Naive thymus-derived CD4-positive, alpha-beta T cell (primary cell): ENCODE results near the gene MALL. TPM values are rescaled to one million over a fixed set of nuclear protein-coding genes. Genes with fewer than 3 reads are reported as not detected.
"Not testable (repeated sequence)": the region's sequence is repeated elsewhere in the genome, so short reads cannot be mapped to it uniquely, and the experiment has no call there.

Experiments
- ATAC-seq: fragments of 150-1000 bp; cut with Tn5 transposase; 2 replicates; pipeline ENCODE4 v1.10.0; 2021; ENCODE audit warnings: mild to moderate bottlenecking, moderate library complexity
- CTCF ChIA-PET: fragments of 350-600 bp; sonication (Branson Sonifier 250); formaldehyde crosslinking; loops from one replicate; lab custom pipeline; 2021; ENCODE audit warnings: antibody characterized with exemption; lab: Charles Lee
- POLR2A ChIA-PET: fragments of 350-600 bp; sonication (Branson Sonifier 250); formaldehyde crosslinking; loops from one replicate; lab custom pipeline; 2021; ENCODE audit warnings: antibody characterized with exemption, inconsistent platforms; lab: Charles Lee
- DNase-seq, 9 donors: peaks; one replicate each; pipeline versions ENCODE4 v3.0.0 to v3.0.0-alpha.2; 2020 to 2022; ENCODE audit warnings: mixed read lengths in 1 of 9
- H3K27ac ChIP-seq: one replicate; pipeline ENCODE4 v1.7.0; 2013; ENCODE audit warnings: mild to moderate bottlenecking, low read depth, low read length, moderate library complexity
- H3K27me3 ChIP-seq, 2 donors: one replicate each; pipeline ENCODE4 v1.7.0; 2013; ENCODE audit warnings: low read length in 2 of 2, mild to moderate bottlenecking in 2 of 2, moderate library complexity in 2 of 2; ENCODE audit not compliant: control insufficient read depth in 2 of 2, insufficient read depth in 2 of 2
- H3K36me3 ChIP-seq, 3 experiments: 1 replicate in 2 of 3; 2 replicates in 1 of 3; pipeline ENCODE4 v1.7.0; 2013; ENCODE audit warnings: low read length in 3 of 3, mild to moderate bottlenecking in 3 of 3, moderate library complexity in 1 of 3; ENCODE audit not compliant: insufficient read depth in 3 of 3, control insufficient read depth in 2 of 3
- H3K4me1 ChIP-seq, 2 donors: one replicate each; pipeline ENCODE4 v1.7.0; 2013; ENCODE audit warnings: low read length in 2 of 2, mild to moderate bottlenecking in 2 of 2, moderate library complexity in 1 of 2; ENCODE audit not compliant: control insufficient read depth in 2 of 2, insufficient read depth in 2 of 2
- H3K4me3 ChIP-seq: 2 replicates; pipeline ENCODE4 v1.7.0; 2013; ENCODE audit warnings: mild to moderate bottlenecking, low read length
- H3K9me3 ChIP-seq, 3 experiments: 1 replicate in 2 of 3; 2 replicates in 1 of 3; pipeline ENCODE4 v1.7.0; 2013; ENCODE audit warnings: low read length in 3 of 3; ENCODE audit not compliant: control insufficient read depth in 2 of 3
- H3K27ac Mint-ChIP-seq, 9 donors: one replicate each; pipeline ENCODE4 v1.8.0; 2020 to 2022; ENCODE audit warnings: mixed read lengths in 9 of 9, mild to moderate bottlenecking in 8 of 9, moderate library complexity in 5 of 9, inconsistent platforms in 2 of 9
- H3K27me3 Mint-ChIP-seq, 5 donors: one replicate each; pipeline ENCODE4 v1.8.0; 2021 to 2022; ENCODE audit warnings: mixed read lengths in 5 of 5, mild to moderate bottlenecking in 1 of 5
- H3K36me3 Mint-ChIP-seq, 5 donors: one replicate each; pipeline ENCODE4 v1.8.0; 2020 to 2022; ENCODE audit warnings: mixed read lengths in 5 of 5, mild to moderate bottlenecking in 3 of 5, inconsistent platforms in 1 of 5
- H3K4me1 Mint-ChIP-seq, 7 donors: one replicate each; pipeline ENCODE4 v1.8.0; 2020 to 2022; ENCODE audit warnings: mixed read lengths in 7 of 7, mild to moderate bottlenecking in 3 of 7, inconsistent platforms in 1 of 7
- H3K4me3 Mint-ChIP-seq, 10 donors: one replicate each; pipeline ENCODE4 v1.8.0; 2020 to 2022; ENCODE audit warnings: mild to moderate bottlenecking in 10 of 10, mixed read lengths in 10 of 10, moderate library complexity in 6 of 10, inconsistent platforms in 2 of 10
- H3K9me3 Mint-ChIP-seq, 11 donors: one replicate each; pipeline ENCODE4 v1.8.0; 2020 to 2022; ENCODE audit warnings: mixed read lengths in 11 of 11, mild to moderate bottlenecking in 4 of 11, inconsistent platforms in 1 of 11, moderate library complexity in 1 of 11
- intact Hi-C, 2 donors: fragments of 100-400 bp; cut with micrococcal nuclease; formaldehyde crosslinking; loops; one replicate each; pipeline ENCODE4 v1.15.1; 2023
- polyA plus RNA-seq, 2 donors: library from polyadenylated mRNA; unstranded; fragments of 300-500 nt; fragmentation: Illumina TruSeq; gene quantifications; one replicate each; pipeline ENCODE4 v1.2.3, GENCODE V29; 2021
- total RNA-seq, 6 experiments: library from RNA in 5 of 6; stranded (reverse) in 5 of 6; gene quantifications; 1 replicate in 5 of 6; 2 replicates in 1 of 6; pipeline ENCODE4 v1.2.3 and lab custom pipeline; 2021 to 2026

The MALL gene
- total and polyA plus RNA-seq, 7 experiments from 2014 or later, result 0.46 TPM; not detected in 6

DNA sequence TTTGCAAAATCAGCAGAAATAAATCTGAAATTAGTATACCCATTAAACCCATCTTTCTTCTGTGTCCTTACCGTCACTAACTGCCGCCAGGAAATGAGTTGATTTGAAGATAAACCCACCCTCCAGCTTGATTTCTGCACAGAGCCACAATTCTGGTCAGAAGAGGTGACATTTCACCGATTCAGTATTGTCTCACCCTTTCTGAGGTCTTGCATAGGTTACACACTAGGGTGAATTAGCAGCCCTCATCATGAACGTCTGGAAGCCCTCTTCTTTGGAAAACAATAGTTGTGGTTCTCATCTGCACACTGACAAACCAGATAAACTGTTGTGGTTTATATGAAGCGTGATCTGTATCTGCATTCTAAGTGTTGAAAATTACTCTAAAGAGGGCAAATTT lies 61.9 kb downstream of the MALL start:
- H3K27ac Mint-ChIP-seq, H3K36me3 Mint-ChIP-seq, H3K9me3 Mint-ChIP-seq, DNase-seq, H3K9me3 ChIP-seq, H3K27ac ChIP-seq, intact Hi-C loops, H3K4me3 ChIP-seq, H3K4me3 Mint-ChIP-seq, H3K27me3 Mint-ChIP-seq, CTCF ChIA-PET, H3K36me3 ChIP-seq, ATAC-seq, H3K27me3 ChIP-seq, POLR2A ChIA-PET, H3K4me1 Mint-ChIP-seq, H3K4me1 ChIP-seq: not testable (repeated sequence)

DNA sequence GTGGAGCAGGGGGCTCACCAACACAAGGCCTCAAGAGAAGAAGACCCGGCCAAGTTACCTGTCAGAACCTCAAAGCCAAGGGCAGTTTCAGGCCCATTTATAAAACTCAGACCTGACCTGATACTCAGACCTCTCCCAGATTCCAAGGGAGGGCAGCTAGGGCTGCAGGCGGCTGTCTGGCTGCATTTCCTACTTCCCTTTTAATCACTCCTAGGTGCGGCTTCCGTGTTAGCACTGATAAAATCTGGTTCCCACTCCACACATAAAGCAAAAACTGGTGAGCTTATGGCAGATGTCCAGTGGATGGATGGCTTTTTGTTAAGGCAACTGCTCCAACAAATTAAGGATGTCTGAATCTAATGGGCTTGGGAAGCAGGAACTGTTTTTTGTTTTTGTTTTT lies 63.5 kb downstream of the MALL start:
- H3K9me3 ChIP-seq, H3K36me3 Mint-ChIP-seq, H3K4me1 Mint-ChIP-seq, H3K4me3 Mint-ChIP-seq, H3K9me3 Mint-ChIP-seq, H3K36me3 ChIP-seq, POLR2A ChIA-PET, H3K4me1 ChIP-seq, DNase-seq, ATAC-seq, H3K27ac ChIP-seq, CTCF ChIA-PET, intact Hi-C loops, H3K4me3 ChIP-seq, H3K27me3 Mint-ChIP-seq, H3K27ac Mint-ChIP-seq, H3K27me3 ChIP-seq: not testable (repeated sequence)

DNA sequence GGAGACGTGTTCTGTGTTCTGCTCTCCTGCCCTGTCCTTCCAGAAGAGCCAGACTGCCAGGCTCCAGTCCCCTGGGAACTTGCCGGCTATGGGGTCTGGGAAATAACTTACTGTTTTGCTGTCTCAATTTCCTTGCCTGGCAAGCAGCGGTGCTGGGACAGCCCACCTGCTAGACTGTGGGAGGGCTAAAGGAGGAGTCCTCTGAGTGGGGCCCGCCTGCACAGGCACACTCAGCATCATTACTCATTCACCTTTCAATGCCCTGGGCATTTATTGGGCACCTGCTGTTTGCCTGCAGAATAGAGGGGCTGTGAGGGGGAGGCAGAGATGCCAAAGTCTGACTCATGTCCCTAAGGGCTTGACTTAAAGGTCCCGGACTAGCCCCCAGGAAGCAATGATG lies 65.4 kb downstream of the MALL start:
- ATAC-seq, H3K36me3 Mint-ChIP-seq: not testable (repeated sequence)

DNA sequence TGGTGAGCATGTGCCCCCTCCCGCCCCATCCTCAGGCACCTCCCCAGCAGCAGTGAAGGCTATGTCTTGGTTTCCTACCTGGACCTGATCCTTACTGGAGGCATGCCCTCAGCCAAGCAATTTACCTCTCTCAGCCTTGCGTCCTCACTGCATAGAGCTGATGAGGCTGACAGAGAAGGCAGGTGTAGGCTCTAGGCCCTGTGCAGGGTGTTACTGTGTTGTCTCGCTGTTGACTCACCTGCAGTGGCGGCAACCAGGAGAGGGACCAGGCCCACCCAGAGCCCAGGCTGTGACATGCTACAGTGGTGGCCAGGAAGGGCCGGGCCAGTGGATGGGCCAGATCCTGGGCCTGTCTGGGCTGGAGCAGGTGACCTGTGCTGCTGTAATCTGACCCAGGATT lies 65.9 kb downstream of the MALL start:
- H3K4me3 Mint-ChIP-seq, H3K27ac Mint-ChIP-seq, H3K27ac ChIP-seq, H3K9me3 Mint-ChIP-seq, intact Hi-C loops, DNase-seq, H3K27me3 Mint-ChIP-seq, H3K36me3 Mint-ChIP-seq, H3K4me1 ChIP-seq, H3K27me3 ChIP-seq, POLR2A ChIA-PET, CTCF ChIA-PET, H3K4me1 Mint-ChIP-seq, ATAC-seq, H3K9me3 ChIP-seq, H3K36me3 ChIP-seq, H3K4me3 ChIP-seq: not testable (repeated sequence)

More for the DNA sequence above, 65.4 kb downstream of the MALL start:
- H3K27ac Mint-ChIP-seq, H3K4me1 Mint-ChIP-seq, H3K9me3 ChIP-seq, H3K4me1 ChIP-seq, H3K4me3 Mint-ChIP-seq, H3K27ac ChIP-seq, POLR2A ChIA-PET, H3K9me3 Mint-ChIP-seq, H3K27me3 Mint-ChIP-seq, DNase-seq, CTCF ChIA-PET, H3K27me3 ChIP-seq, H3K36me3 ChIP-seq, H3K4me3 ChIP-seq, intact Hi-C loops: not testable (repeated sequence)

DNA sequence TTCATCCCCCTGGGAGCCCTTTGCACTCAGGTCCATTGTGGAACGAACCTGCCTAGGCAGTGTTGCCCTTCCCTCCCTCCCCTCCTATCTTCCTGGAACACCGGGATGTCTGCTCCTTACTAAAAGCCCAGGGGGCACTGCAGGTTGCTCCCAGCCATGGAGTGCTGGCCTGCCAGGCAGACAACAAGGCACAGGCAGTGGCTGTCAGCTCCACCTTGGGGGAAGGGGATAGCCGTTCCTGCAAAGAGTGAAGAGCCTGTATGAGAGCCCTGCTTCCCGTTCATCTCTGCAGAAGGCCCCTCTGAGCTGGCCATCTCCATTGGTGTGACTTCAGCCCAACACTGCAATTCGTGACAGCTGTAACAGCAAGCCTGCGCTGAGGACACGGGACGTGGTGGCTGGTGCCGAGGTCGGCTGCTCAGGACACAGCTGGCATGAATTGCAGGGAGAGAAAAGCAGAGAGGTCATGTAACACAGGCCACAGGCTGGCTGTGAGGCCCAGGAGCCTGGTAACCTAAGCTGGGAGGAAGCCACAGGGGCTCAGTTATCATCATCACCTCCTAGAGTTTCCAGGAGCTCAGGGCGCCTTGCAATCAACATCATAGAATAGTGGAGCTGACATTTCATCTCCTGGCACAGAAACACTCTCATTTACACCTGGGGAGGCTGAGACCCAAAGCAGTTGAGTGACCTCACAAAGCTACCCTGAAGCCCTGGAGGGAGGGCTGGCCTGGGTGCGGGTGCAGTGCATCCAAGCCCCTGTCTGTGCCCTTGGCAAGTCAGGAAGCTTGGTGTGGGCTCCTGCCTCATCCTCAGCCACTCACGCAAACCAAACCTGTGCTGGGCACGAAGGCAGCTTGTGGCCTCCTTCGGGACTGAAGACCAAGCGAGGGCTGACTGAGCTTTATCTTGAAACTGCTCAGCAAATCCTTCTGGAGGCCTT lies 67.1 kb downstream of the MALL start:
- ATAC-seq, CTCF ChIA-PET: not testable (repeated sequence)

DNA sequence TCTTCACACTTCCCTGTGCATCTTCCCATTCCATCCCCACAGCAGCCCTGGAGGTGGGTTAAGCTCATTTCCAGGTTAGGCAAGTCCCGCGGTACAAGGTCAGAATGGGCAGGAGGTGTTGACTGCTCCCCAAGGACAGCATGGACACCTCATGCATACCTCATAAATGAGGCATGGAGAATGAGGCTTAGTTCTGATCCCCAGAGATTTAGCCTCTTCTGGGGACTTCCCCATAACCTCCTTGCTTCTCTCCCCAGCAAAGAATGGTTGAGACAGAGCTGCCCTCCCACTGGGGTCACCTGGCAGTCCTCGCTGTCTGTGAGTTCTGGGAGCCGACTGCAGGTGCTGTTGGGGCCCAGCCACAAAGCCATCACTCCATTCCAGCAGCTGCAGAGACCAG lies 68.4 kb downstream of the MALL start:
- ATAC-seq, H3K27me3 Mint-ChIP-seq, POLR2A ChIA-PET, H3K9me3 ChIP-seq, DNase-seq, H3K27ac Mint-ChIP-seq, H3K27me3 ChIP-seq, H3K4me1 ChIP-seq, H3K9me3 Mint-ChIP-seq, H3K4me3 Mint-ChIP-seq, H3K27ac ChIP-seq, H3K4me3 ChIP-seq, CTCF ChIA-PET, H3K36me3 Mint-ChIP-seq, intact Hi-C loops, H3K36me3 ChIP-seq, H3K4me1 Mint-ChIP-seq: not testable (repeated sequence)

More for the DNA sequence above, 67.1 kb downstream of the MALL start:
- H3K27me3 ChIP-seq, H3K36me3 Mint-ChIP-seq, H3K4me1 ChIP-seq, POLR2A ChIA-PET, H3K9me3 ChIP-seq, H3K27ac ChIP-seq, H3K36me3 ChIP-seq, H3K27ac Mint-ChIP-seq, H3K4me1 Mint-ChIP-seq, H3K27me3 Mint-ChIP-seq, H3K4me3 Mint-ChIP-seq, H3K4me3 ChIP-seq, H3K9me3 Mint-ChIP-seq, intact Hi-C loops, DNase-seq: not testable (repeated sequence)

DNA sequence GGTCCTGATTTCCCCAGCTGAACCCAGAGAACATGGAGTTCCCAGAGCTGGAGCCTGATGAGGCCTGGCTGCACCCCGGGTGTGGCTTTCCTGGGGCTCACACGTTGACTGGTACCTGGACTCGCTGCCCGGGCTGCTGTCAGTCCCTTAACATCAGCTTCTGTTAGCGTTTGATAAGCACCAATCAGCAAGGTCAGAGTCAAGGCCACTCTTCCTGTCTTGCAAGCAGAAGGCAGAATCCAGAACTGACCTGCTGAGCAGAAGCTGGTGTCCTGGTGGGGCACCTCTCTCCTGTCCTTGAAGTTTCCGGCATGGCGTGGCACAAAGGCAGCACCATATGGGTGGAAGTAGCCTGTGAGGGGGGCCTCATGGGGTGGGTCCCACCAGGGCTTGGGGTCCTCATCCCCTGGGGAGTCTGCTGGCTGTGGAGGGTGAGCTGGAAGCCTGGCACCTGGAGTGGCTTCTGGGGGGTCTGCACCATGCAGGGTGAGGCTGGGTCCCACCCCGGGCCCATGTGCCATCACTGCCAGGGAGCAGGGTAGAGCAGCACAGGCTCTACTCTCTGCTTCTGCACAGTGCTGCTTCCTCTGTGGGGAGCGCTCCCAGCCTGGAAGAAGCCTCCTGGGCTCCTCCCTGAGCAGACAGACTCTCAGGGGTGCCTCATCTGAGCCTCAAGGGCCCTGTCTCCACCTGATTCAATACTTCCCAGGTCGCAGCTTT lies 73.5 kb downstream of the MALL start:
- H3K27me3 Mint-ChIP-seq, H3K4me1 Mint-ChIP-seq, POLR2A ChIA-PET, DNase-seq, H3K27ac ChIP-seq, H3K9me3 ChIP-seq, CTCF ChIA-PET, H3K4me3 ChIP-seq, H3K27me3 ChIP-seq, H3K9me3 Mint-ChIP-seq, H3K4me1 ChIP-seq, H3K4me3 Mint-ChIP-seq, intact Hi-C loops, ATAC-seq, H3K36me3 Mint-ChIP-seq, H3K27ac Mint-ChIP-seq, H3K36me3 ChIP-seq: not testable (repeated sequence)
